Activated B cell treated with CpG ODN at 0.5 μM for 24 hours (primary cell): ENCODE data around the gene DGKQ. TPM values are rescaled to one million over a fixed set of nuclear protein-coding genes. Genes with fewer than 3 reads are reported as not detected.

ENCODE experiments used
- ATAC-seq: fragments of 200-7000 bp; cut with Tn5 transposase; one replicate; pipeline ENCODE4 v1.10.0; 2021; ENCODE audit warnings: low read depth, mild to moderate bottlenecking, moderate library complexity
- CTCF ChIA-PET: fragments of 350-600 bp; sonication (Branson Sonifier 250); formaldehyde crosslinking; loops from one replicate; lab custom pipeline; 2021; ENCODE audit warnings: antibody characterized with exemption; lab: Charles Lee
- POLR2A ChIA-PET: fragments of 350-600 bp; sonication (Branson Sonifier 250); formaldehyde crosslinking; loops from one replicate; lab custom pipeline; 2021; ENCODE audit warnings: antibody characterized with exemption; lab: Charles Lee
- DNase-seq: peaks from one replicate; pipeline ENCODE4 v3.0.0; 2022
- H3K27ac Mint-ChIP-seq: one replicate; pipeline ENCODE4 v1.8.0; 2020; ENCODE audit warnings: mixed read lengths
- H3K27me3 Mint-ChIP-seq: one replicate; pipeline ENCODE4 v1.8.0; 2021; ENCODE audit warnings: mixed read lengths
- H3K36me3 Mint-ChIP-seq: one replicate; pipeline ENCODE4 v1.8.0; 2021; ENCODE audit warnings: low read depth, mixed read lengths
- H3K4me1 Mint-ChIP-seq: one replicate; pipeline ENCODE4 v1.8.0; 2021; ENCODE audit warnings: mixed read lengths
- H3K4me3 Mint-ChIP-seq: one replicate; pipeline ENCODE4 v1.8.0; 2020; ENCODE audit warnings: mild to moderate bottlenecking, mixed read lengths
- H3K9me3 Mint-ChIP-seq: one replicate; pipeline ENCODE4 v1.8.0; 2020; ENCODE audit warnings: mixed read lengths
- intact Hi-C: fragments of 100-400 bp; cut with micrococcal nuclease; formaldehyde crosslinking; loops from one replicate; pipeline ENCODE4 v1.15.1; 2024
- total RNA-seq: library from RNA; stranded (reverse); gene quantifications from 2 replicates; pipeline ENCODE4 v1.2.3, GENCODE V29; 2022
- TF ChIP-seq, protein P1 (sequence below): fragments of 200-600 bp; IDR thresholded peaks from one replicate; pipeline ENCODE4 v1.8.0; 2022; ENCODE audit warnings: antibody characterized with exemption, mild to moderate bottlenecking

The DGKQ gene
- total RNA-seq, 1 donor from 2014 or later: 16.4 TPM

DNA sequence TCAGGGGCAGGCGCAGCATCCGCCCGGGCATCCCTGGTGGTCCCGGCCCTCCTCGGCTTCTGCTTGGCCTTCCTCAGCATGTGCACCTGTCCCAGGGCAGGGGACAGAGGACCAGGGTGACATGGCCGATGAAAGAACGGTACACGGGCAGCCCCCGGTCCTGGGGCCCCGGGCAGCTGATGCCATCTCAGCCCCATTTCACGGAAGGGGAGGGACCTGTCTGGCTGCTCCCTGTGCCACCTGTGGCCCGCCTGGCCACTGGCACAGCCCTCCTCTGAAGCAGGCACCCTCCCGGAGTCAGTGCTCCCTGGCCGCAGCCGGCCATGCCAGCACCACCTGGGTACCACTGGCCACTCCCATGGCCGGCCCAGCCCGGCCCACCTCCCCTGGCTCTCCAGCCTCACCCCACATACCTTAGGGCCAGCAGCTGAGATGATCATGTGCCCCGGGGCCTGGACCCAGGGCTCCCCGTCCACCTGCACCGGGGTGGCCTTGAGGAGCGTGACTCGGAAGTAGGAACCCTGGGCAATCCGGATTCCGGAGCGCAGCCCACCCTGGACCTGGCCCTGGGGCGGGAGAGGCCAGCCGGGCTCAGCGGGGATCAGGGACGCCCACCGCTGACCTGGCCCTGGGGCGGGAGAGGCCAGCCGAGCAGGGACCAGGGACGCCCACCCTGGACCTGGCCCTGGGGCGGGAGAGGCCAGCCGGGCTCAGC is 12.6 kb downstream of the DGKQ start:
- H3K27me3 Mint-ChIP-seq: no peaks in the 10 kb centered on the region
- CTCF ChIA-PET: no interaction called here

DNA sequence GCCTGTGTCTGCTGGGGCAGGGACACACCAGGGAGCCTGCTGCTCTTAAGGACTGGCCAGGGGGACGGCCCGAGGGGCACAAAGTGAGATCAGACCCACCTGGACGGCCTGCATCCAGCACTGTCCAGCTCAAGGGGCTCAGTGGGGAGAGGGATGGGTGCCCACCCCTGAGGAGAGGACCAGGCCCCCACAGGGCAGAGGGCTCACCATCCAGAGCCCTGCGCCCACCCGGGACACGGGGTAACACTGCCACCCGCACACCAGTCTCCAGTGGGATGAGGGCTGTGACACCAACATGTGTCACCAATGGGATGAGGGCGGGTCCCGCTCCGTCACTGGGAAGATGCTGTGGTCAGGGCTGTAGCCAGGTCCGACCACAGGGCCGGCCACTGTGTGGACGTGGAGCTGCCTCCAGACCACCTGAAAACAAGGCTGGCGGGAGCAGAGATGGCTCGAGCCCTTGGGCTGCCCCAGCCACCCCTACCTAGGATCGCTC is 13.2 kb downstream of the DGKQ start:
- ATAC-seq (no peak), DNase-seq (no peak)
- H3K4me1 Mint-ChIP-seq: peaks cover 2% of the 10 kb centered on the region
- no peaks in the 10 kb centered on the region for H3K9me3 Mint-ChIP-seq
- ChIA-PET POLR2A (no interaction called here), CTCF (no interaction called here)
- no peaks in the 10 kb centered on the region for H3K27me3 Mint-ChIP-seq
- H3K4me3 Mint-ChIP-seq: no peak overlapping the region
- TF ChIP-seq, protein P1, sequence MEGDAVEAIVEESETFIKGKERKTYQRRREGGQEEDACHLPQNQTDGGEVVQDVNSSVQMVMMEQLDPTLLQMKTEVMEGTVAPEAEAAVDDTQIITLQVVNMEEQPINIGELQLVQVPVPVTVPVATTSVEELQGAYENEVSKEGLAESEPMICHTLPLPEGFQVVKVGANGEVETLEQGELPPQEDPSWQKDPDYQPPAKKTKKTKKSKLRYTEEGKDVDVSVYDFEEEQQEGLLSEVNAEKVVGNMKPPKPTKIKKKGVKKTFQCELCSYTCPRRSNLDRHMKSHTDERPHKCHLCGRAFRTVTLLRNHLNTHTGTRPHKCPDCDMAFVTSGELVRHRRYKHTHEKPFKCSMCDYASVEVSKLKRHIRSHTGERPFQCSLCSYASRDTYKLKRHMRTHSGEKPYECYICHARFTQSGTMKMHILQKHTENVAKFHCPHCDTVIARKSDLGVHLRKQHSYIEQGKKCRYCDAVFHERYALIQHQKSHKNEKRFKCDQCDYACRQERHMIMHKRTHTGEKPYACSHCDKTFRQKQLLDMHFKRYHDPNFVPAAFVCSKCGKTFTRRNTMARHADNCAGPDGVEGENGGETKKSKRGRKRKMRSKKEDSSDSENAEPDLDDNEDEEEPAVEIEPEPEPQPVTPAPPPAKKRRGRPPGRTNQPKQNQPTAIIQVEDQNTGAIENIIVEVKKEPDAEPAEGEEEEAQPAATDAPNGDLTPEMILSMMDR: no peak
- H3K27ac Mint-ChIP-seq: no peak overlapping the region
- intact Hi-C loops: no loop called here
- H3K36me3 Mint-ChIP-seq: peaks cover 37% of the 10 kb centered on the region

More for the DNA sequence above, 12.6 kb downstream of the DGKQ start:
- no peak for DNase-seq
- H3K4me3 Mint-ChIP-seq: no peak overlapping the region
- ATAC-seq: no peak
- intact Hi-C loops: no loop called here
- peaks cover 2% of the 10 kb centered on the region for H3K4me1 Mint-ChIP-seq
- no peaks in the 10 kb centered on the region for H3K9me3 Mint-ChIP-seq
- TF ChIP-seq, protein P1: no peak
- POLR2A ChIA-PET: no interaction called here
- peaks cover 35% of the 10 kb centered on the region for H3K36me3 Mint-ChIP-seq
- H3K27ac Mint-ChIP-seq: no peak overlapping the region

DNA sequence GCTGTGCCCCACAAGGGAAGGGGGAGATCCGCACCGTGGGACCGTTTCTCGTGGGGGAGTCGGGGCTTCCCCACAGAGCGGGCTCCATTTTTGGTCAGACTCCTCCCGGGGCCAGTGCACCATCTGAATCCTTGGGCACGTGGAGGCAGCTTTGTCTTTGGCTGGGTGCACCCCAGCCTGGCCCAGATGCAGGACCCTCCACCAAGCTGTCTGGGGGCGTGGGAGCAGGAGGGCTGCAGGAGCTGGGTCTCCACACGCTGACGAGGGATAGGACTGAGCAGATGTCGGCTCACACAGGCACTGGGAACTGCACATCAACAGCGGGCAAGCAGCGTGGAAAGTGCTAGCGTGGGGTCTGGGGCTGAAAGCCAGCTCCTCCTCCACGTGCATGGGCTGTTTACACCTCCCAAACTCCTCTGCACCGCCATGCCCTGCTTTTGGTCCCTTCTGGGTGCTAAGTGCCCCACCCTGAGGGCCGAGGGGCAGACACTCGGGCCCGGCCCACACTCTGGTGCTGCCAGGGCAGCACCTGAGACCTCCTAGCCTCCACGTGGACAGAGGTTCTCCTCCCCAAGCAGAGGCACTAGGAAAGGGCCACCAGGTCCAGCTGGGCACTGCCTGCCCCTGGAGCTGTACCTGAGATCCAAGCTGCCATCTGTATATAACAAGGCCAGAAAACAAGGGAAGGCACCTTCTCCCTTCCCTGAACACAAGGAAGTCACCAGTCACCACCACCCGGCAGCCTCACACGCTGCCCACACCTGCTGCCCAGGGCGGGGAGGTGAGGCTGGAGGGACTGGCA is 13.8 kb downstream of the DGKQ start:
- Mint-ChIP-seq H3K4me3 (no peak overlapping the region), H3K4me1 (peaks cover 2% of the 10 kb centered on the region), H3K36me3 (peaks cover 44% of the 10 kb centered on the region), H3K27ac (no peak overlapping the region), H3K9me3 (no peaks in the 10 kb centered on the region), H3K27me3 (no peaks in the 10 kb centered on the region)
- CTCF ChIA-PET: no interaction called here
- intact Hi-C loops: no loop called here
- DNase-seq (no peak), ATAC-seq (no peak)
- TF ChIP-seq, protein P1: no peak
- POLR2A ChIA-PET: no interaction called here

DNA sequence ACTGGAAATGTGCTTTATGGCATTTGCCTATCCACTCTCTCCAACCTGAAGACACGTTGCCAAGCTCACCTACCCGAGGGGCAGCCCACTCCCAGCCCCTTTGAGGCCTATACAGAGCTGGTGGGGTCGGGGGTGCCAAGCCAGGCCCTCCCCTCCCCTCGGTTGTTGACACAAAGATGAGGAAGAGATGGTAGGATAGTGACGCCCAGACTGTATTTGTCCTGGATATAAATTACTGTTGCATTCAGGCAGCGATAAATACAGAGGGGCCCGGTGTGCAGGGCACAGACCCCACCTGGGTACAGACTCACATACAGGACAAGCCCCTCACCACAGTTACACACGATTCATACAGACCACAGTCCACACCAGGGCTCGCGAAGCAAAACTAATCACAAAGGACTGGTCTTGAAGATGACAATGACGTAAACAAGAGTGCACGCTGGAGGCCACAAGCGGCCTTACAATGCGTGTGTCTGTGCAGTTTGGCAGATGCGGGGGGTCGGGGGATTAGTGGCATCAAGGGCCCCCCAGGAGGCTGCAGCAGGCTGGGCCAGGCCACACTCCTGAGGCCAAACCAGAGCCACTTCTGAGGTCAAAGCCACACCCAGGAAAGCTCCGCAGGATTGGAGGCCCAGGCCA is 14.6 kb downstream of the DGKQ start:
- no peak for DNase-seq
- no peaks in the 10 kb centered on the region for H3K9me3 Mint-ChIP-seq
- H3K4me1 Mint-ChIP-seq: peaks cover 2% of the 10 kb centered on the region
- no peaks in the 10 kb centered on the region for H3K27me3 Mint-ChIP-seq
- POLR2A ChIA-PET: no interaction called here
- intact Hi-C loops: no loop called here
- no peak for ATAC-seq
- no peak overlapping the region for H3K4me3 Mint-ChIP-seq
- TF ChIP-seq, protein P1: no peak
- peaks cover 50% of the 10 kb centered on the region for H3K36me3 Mint-ChIP-seq
- CTCF ChIA-PET: no interaction called here
- H3K27ac Mint-ChIP-seq: no peak overlapping the region

DNA sequence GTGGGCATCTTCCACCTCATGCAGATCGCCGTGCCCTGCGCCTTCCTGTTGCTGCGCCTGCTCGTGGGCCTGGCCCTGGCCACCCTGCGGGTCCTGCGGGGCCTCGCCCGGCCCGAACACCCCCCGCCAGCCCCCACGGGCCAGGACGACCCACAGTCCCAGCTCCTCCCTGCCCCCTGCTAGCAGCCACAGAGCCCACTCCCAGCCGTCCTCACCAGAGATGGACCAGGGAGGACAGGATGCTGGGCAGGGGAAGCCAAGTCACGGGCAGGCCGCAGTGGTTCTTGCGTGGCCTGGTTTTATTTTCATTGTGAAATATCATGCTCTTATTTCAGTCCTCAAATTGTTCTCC is 15.1 kb downstream of the DGKQ start:
- Mint-ChIP-seq H3K4me1 (peaks cover 2% of the 10 kb centered on the region), H3K9me3 (no peaks in the 10 kb centered on the region), H3K36me3 (peaks cover 55% of the 10 kb centered on the region), H3K4me3 (no peak overlapping the region), H3K27ac (no peak overlapping the region), H3K27me3 (no peaks in the 10 kb centered on the region)
- POLR2A ChIA-PET: no interaction called here
- intact Hi-C loops: no loop called here
- DNase-seq (no peak), ATAC-seq (no peak)
- CTCF ChIA-PET: no interaction called here
- TF ChIP-seq, protein P1: no peak
